Measurements from ENCODE around the gene ELAVL1. TPM values are rescaled to one million over a fixed set of nuclear protein-coding genes. Genes with fewer than 3 reads are reported as not detected.
A peak's percentile ranks its signal among the peaks of the same experiment; 100 is the strongest.

ELAVL1 gene
- total RNA-seq, 1 donor from 2014 or later, result 108 TPM

- peak overlapping the region; percentile 92 for H3K9ac ChIP-seq
- H3K27me3 ChIP-seq, result no peaks in the 10 kb centered on the region
- Mint-ChIP-seq H3K27ac (peak overlapping the region; percentile 59), H3K9me3 (no peaks in the 10 kb centered on the region), H3K4me3 (peak overlapping the region; percentile 100), H3K36me3 (peaks cover 13% of the 10 kb centered on the region), H3K4me1 (peaks cover 33% of the 10 kb centered on the region), H3K27me3 (ENCODE audit: insufficient read depth, low read depth) (peaks cover 6% of the 10 kb centered on the region)
- TF ChIP-seq EZH2 (IDR thresholded peaks at IDR 0.05) (no peak), CTCF (IDR thresholded peaks at IDR 0.05) (no peak), EZH2phosphoT487 (IDR thresholded peaks at IDR 0.05) (no peak)
- peaks cover 59% of the 10 kb centered on the region for H4K20me1 ChIP-seq (ENCODE audit: low read depth)
- peaks cover 45% of the 10 kb centered on the region for H3F3A ChIP-seq (ENCODE audit: low read depth)
- no peaks in the 10 kb centered on the region for H3K36me3 ChIP-seq
- peaks cover 27% of the 10 kb centered on the region for H3K4me1 ChIP-seq
- peak overlapping the region; percentile 94 for H3K4me2 ChIP-seq
- no peak overlapping the region for H2AFZ ChIP-seq (replicated peaks)
- H3K4me3 ChIP-seq, result peak overlapping the region; percentile 98
- DNase-seq (ENCODE audit: low spot score), result no peak
- no peak overlapping the region for H3K27ac ChIP-seq
- peaks cover 84% of the 10 kb centered on the region for H3K79me2 ChIP-seq (ENCODE audit: low read depth)
- H3K9me3 ChIP-seq (ENCODE audit: low read depth), result no peaks in the 10 kb centered on the region
These were observed 1.4 kb downstream of the ELAVL1 start for GRCh38 chr19:8004001-8004400.

DNA sequence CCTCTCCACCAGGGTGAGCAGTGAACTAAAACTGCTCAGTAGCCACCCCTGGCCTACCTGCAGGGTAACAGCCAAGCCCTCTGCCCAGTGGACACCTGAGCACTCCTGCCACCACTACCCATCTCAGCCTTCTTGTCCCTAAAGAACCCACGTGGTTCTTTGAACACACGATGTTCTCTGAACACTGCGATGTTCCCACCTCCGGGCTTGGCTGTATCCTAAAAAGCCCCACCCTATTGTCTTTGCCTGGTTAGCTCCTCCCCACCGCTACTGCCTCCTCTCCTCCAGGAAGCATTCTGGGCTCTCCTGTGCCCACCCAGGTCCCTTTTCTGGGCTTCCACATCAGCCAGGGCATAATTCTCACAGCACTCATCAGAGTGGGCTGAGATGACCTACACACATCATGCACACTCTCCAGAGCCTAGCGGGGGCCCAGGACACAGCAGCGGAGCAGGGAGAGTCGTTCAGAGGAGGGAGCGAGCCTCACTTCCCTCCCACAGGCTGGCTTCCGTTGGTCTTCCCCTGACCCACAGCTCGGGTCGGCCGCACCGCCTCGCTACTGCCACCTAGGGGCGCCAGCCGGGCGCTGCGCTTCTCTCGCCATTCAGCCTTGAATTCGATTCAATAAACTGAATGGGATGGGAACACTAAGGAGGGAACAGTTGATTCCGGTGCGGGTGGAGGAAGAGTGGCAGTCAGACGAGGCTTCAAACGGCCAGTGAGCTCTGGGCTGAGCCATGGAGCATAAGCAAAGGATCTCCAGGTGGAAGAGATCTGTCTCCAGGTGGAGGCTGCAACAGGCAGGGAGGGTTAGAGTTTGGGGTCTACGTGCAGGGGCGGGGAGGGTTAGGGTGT is 3.2 kb downstream of the ELAVL1 start:
- Histone ChIP-seq H3K36me3 (no peaks in the 10 kb centered on the region), H3K79me2 (ENCODE audit: low read depth) (peaks cover 94% of the 10 kb centered on the region), H3K4me3 (peak overlapping the region; percentile 38), H3K4me1 (peaks cover 27% of the 10 kb centered on the region), H3K9ac (no peak overlapping the region), H3K4me2 (peak overlapping the region; percentile 83), H4K20me1 (ENCODE audit: low read depth) (peaks cover 77% of the 10 kb centered on the region), H3F3A (ENCODE audit: low read depth) (peaks cover 45% of the 10 kb centered on the region), H3K9me3 (ENCODE audit: low read depth) (no peaks in the 10 kb centered on the region), H3K27me3 (no peaks in the 10 kb centered on the region), H2AFZ (replicated peaks) (no peak overlapping the region), H3K27ac (peak overlapping the region; percentile 80)
- H3K27me3 Mint-ChIP-seq (ENCODE audit: insufficient read depth, low read depth), result peaks cover 6% of the 10 kb centered on the region
- H3K4me1 Mint-ChIP-seq, result peaks cover 36% of the 10 kb centered on the region
- H3K4me3 Mint-ChIP-seq, result peak overlapping the region; percentile 85
- H3K27ac Mint-ChIP-seq, result peak overlapping the region; percentile 65
- DNase-seq (ENCODE audit: low spot score), result peak; percentile 90
- no peak for TF ChIP-seq EZH2 (IDR thresholded peaks at IDR 0.05)
- TF ChIP-seq CTCF (IDR thresholded peaks at IDR 0.05), result peak; percentile 98
- TF ChIP-seq EZH2phosphoT487 (IDR thresholded peaks at IDR 0.05), result no peak
- peaks cover 16% of the 10 kb centered on the region for H3K36me3 Mint-ChIP-seq
- no peaks in the 10 kb centered on the region for H3K9me3 Mint-ChIP-seq

- H3K27me3 Mint-ChIP-seq (ENCODE audit: insufficient read depth, low read depth), result peaks cover 6% of the 10 kb centered on the region
- TF ChIP-seq EZH2 (IDR thresholded peaks at IDR 0.05), result no peak
- no peak for TF ChIP-seq CTCF (IDR thresholded peaks at IDR 0.05)
- no peak for TF ChIP-seq EZH2phosphoT487 (IDR thresholded peaks at IDR 0.05)
- H3K36me3 Mint-ChIP-seq, result peaks cover 22% of the 10 kb centered on the region
- H3K4me3 Mint-ChIP-seq, result peak overlapping the region; percentile 85
- peaks cover 83% of the 10 kb centered on the region for H4K20me1 ChIP-seq (ENCODE audit: low read depth)
- no peak overlapping the region for H2AFZ ChIP-seq (replicated peaks)
- H3K36me3 ChIP-seq, result no peaks in the 10 kb centered on the region
- H3K27me3 ChIP-seq, result no peaks in the 10 kb centered on the region
- H3K27ac Mint-ChIP-seq, result peak overlapping the region; percentile 23
- H3K4me2 ChIP-seq, result peak overlapping the region; percentile 83
- no peak overlapping the region for H3K4me3 ChIP-seq
- no peak for DNase-seq (ENCODE audit: low spot score)
- H3K27ac ChIP-seq, result no peak overlapping the region
- H3K9me3 ChIP-seq (ENCODE audit: low read depth), result no peaks in the 10 kb centered on the region
- no peaks in the 10 kb centered on the region for H3K9me3 Mint-ChIP-seq
- H3K4me1 Mint-ChIP-seq, result peaks cover 36% of the 10 kb centered on the region
- H3F3A ChIP-seq (ENCODE audit: low read depth), result peaks cover 45% of the 10 kb centered on the region
- H3K4me1 ChIP-seq, result peaks cover 26% of the 10 kb centered on the region
- H3K9ac ChIP-seq, result no peak overlapping the region
- H3K79me2 ChIP-seq (ENCODE audit: low read depth), result peaks cover 96% of the 10 kb centered on the region
These were observed 3.8 kb downstream of the ELAVL1 start for GRCh38 chr19:8001651-8001994.

All from neural progenitor cell (in vitro differentiated cells).